NCI-H1436 treated with DMSO at 0.1 percent for 48 hours (cell line): ENCODE results near the gene DTNA.

Experiments used
- DNase-seq: peaks from one replicate; lab custom pipeline; 2025; lab: John Stamatoyannopoulos, UW

DTNA gene

GRCh38 chr18:34807106-34807796, 97.2 kb downstream of the DTNA start:
- no peak for DNase-seq

GRCh38 chr18:34808389-34808788, 98.3 kb downstream of the DTNA start:
- no peak for DNase-seq

DNA sequence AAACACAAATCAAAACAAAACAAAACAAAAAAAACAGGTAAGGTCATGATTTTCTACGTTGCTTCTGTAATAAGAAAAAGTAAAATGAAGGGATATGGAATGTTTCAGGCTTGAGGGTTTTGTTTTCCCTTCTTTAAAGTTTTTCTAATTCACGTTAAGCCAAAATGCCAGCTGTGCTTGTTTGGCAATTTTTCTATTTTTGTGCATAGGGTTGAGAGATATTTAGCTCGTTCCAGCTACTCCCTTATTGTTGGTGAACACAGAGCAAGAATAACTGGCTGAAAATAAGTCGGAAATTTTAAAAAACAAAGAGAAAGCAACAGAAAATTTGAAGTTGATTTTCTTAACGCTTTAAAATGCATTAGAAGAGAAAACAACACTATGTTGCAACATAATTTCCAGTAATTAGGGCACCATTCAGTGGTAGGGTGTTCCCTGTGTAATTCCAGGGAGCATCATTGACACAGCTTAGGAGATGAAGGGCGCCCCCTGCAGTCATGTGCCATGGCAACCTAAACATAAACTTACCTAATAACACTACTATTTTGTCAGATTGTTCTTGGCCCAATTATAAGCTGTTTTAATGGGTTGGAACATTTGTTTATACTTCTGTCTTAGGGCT, 99.5 kb downstream of the DTNA start:
- DNase-seq = no peak

- no peak for DNase-seq
Observed at GRCh38 chr18:34816183-34816582, 106.1 kb downstream of the DTNA start.

GRCh38 chr18:34817636-34818035, 107.5 kb downstream of the DTNA start:
- DNase-seq = no peak

- no peak for DNase-seq
Observed at GRCh38 chr18:34818064-34818463, 108.0 kb downstream of the DTNA start.

GRCh38 chr18:34820360-34821065, 110.4 kb downstream of the DTNA start:
- no peak for DNase-seq

DNA sequence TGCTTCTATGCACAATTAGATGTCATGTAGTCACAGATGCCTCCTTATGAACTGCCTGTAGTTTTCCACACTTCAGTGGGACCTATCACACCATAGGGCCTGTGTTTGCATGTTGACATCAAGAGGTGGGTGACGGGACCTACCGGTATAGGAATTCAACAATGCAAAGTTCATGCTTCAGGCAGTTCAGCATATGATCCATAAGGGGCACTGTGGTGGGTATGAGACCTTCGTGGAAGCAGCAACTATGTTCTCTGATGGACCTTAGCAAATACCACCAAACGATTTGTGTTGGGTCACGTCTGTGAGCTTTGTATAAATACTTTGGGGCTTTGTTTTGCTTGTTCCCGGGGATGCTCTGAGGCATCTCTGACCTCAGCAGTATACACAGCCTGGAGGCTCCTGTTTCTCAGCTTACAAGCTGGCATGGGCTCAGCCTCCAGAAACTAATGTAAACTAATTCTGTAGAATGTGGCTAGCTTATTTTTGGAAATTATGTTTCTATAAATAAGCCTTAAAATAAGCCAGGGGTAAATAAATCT, 111.6 kb downstream of the DTNA start:
- DNase-seq = no peak

DNA sequence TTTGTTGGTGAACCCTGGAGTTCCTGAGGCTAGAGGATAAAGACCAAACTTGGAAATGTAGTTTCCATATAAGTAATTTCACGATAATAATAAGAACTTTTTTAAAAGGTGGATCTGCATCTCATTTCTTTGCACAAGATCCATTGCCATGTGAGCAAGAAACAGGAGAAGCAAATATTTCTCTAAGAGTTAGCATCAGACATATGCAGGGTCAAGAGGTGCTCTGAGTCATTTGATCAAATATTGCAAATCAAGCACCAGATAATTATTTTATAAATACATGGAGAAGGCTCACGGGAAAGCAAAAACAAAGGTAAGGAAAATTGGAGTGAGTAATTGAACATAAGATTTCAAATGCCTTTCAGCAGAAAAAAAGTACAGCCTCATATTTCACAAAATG, 118.0 kb downstream of the DTNA start:
- DNase-seq = no peak

- DNase-seq = no peak
Observed at GRCh38 chr18:34834897-34835296, 124.8 kb downstream of the DTNA start.

DNA sequence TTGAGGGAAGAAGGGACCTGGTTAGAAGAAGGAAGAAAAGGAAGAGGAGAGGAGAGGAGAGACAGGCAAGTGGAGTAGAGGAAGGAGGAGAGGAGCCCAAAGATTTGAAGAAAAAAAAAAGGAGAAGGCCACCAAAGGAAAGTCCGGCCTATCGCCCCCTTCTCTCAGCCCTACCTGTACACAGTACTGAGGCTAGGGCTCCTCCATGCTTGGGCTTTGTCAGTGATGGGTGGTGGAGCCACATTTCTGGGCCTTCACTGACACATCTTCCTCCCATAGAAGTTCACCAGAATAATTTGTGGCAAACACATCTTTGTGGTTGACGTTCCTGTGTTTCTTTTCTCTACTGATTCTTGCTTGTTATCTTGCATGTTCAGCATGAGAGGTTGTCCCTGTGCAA, 125.4 kb downstream of the DTNA start:
- no peak for DNase-seq

GRCh38 chr18:34837769-34838272, 127.7 kb downstream of the DTNA start:
- no peak for DNase-seq

DNA sequence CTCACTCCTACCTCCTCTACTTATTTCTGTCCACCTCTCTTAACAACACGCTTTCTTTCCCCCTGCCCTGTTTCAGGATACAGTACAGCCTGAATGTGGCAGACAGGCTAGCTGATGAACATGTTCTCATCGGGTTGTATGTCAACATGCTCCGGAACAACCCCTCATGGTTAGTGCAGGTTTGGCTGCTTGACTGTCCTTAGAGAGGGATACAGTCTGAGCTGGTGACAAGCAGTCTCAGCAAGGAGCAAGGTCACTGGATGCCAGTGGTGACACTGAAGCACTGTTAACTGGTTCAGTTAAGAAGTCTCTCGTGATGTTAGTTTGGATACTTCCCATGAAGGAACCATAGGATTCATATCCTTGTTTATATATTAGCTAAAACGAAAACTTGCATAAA, 128.6 kb downstream of the DTNA start:
- no peak for DNase-seq

DNA sequence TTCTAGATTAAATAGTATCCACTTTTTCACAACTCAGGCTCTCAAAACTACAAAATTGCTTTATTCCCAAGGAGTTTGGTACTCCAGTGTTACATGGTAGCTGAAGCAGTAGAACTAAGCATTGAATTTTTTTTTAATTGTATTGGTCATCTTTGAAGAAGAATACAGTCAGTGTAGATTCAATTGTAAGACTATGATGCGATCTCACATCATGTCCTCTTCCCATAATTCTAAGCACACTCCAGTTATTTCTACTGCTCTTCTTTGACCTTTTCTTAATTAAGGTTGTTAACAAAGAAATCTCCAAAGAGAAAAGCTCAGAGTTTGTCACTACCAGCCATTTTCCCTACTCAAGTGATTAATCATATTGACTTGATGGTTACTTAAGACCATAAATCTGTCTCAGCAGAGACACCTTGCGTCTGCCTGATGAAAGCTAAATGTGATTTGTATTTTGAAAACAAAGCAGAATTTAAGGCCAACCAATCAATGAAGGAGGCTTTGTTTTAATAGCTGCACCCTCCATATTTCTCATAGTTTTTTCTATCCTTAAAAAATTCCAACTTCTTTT, 130.2 kb downstream of the DTNA start:
- DNase-seq = no peak

DNA sequence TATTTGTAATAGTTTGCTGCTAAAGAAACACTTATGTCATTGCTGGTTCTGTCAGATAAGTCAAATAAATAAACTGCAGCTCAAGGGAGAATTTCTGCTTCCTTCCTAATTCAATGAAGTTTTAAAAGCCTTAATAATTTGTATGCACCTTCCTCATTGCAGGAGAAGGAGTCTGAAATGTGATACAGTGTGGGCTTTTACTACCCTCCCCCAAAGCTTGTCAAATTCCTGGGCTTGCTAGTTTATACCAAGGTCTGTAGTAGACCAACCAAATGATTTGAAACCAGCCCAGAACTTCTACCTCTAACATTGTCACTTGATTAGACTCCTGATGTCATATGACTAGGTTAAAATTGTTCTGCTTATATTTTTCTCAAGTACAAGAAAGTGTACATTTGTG, 131.8 kb downstream of the DTNA start:
- DNase-seq = no peak

- DNase-seq = no peak
Observed at GRCh38 chr18:34844072-34844471, 134.0 kb downstream of the DTNA start.

DNA sequence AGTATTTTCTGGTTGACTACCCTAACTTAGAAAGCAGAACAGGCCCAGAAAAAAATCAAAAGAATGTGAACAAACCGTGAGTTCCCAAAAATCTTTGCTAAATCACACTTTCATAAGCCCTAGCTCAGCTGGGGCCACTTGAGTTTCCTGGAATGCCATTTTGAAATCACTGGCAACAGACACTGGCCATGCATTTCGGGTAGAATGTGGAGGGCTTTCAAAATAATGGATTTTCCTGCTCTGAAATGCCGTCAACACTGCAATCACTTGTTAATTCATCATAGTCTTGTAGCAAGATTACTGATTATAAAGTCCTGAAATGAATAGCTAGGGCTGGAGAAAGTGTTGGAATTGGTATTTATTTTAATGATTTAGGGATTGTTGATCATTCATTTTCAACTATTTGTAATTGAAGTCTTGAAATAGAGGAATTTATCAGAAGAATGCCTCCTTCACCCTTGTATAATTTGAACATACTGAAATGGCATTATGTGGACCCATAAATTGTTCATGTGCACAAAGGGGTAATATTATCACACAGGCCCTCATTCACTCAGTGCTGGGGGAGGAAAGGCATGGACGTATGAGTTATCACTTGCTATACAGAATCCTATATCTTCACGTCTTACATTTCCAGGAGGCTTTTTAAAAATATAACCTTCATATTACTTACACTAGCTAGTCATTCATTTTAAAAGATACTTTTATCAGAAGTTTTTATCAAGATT, 134.8 kb downstream of the DTNA start:
- DNase-seq = no peak

- DNase-seq = no peak
Observed at GRCh38 chr18:34847408-34847807, 137.3 kb downstream of the DTNA start.

GRCh38 chr18:34848156-34848555, 138.1 kb downstream of the DTNA start:
- no peak for DNase-seq

- no peak for DNase-seq
Observed at GRCh38 chr18:34848695-34849094, 138.6 kb downstream of the DTNA start.

DNA sequence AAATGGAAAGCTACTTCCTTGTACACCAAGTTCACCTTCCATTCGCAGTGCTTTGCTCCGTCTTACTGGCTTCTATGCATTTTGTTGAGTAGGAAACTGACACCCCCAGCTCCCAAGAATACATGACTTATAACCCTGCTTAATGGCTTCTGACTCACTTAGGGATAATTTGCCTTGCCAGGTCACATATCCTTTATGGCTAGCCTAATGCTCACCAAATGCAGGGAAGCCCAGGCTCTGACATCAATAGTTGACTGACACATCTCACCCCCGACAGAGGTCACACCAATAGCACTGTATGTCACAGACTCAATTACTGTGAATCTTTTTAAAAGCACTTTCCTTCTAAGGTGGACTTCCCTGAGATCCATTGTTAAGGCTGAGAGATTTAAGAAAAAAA, 147.2 kb downstream of the DTNA start:
- DNase-seq = no peak

- no peak for DNase-seq
Observed at GRCh38 chr18:34858188-34858587, 148.1 kb downstream of the DTNA start.
